ENCODE results near the gene RAC3. TPM values are rescaled to one million over a fixed set of nuclear protein-coding genes. Genes with fewer than 3 reads are reported as not detected.

The RAC3 gene
- total RNA-seq, 1 experiment from 2014 or later, result 84.8 TPM

- no peak overlapping the region for H2BK5ac ChIP-seq (ENCODE audit: insufficient read length, low read length)
- no peak overlapping the region for H4K5ac ChIP-seq (ENCODE audit: insufficient read length, low read depth, low read length)
- no peak overlapping the region for H3K23ac ChIP-seq (ENCODE audit: insufficient read length, low read depth, low read length)
- Mint-ChIP-seq H3K36me3 (ENCODE audit: insufficient read depth in 1 of 3, low read depth in 3 of 3) (peaks cover 24 to 73% (median 62%) of the 10 kb centered on the region in 3 experiments; a peak in 6 of 7 replicates), H3K27me3 (ENCODE audit: low read depth) (no peaks in the 10 kb centered on the region), H3K4me3 (no peak overlapping the region), H3K4me1 (no peaks in the 10 kb centered on the region; a peak in 2 of 4 replicates), H3K9me3 (no peaks in the 10 kb centered on the region), H3K27ac (no peak overlapping the region)
- no peak overlapping the region for H2BK120ac ChIP-seq (ENCODE audit: low read depth, low read length, poor library complexity, severe bottlenecking)
- TF ChIP-seq CTCF (conservative IDR thresholded peaks at IDR 0.05), result no peak
- H2AK5ac ChIP-seq (ENCODE audit: insufficient read length, low read length), result no peak overlapping the region
- H3K18ac ChIP-seq (ENCODE audit: insufficient read length, low read depth, low read length), result no peak overlapping the region
- no peak overlapping the region for H3K9ac ChIP-seq (ENCODE audit: extremely low read depth, insufficient read length, low read length)
- no peak overlapping the region for H3K4ac ChIP-seq (ENCODE audit: low read depth, low read length)
- no peak overlapping the region for H3T11ph ChIP-seq (ENCODE audit: low read length)
- no peak overlapping the region for H2BK20ac ChIP-seq (ENCODE audit: low read depth, low read length, poor library complexity, severe bottlenecking)
- H3K14ac ChIP-seq (ENCODE audit: insufficient read depth, low read length), result no peak overlapping the region
- H3K23me2 ChIP-seq (ENCODE audit: insufficient read length, low read depth, low read length, poor library complexity, severe bottlenecking), result no peaks in the 10 kb centered on the region
- H2BK12ac ChIP-seq (ENCODE audit: insufficient read length, low read depth, low read length), result no peak overlapping the region
- no peak for DNase-seq
- no peaks in the 10 kb centered on the region for H3K27me3 ChIP-seq (ENCODE audit: insufficient read depth, low read length)
- H2AFZ ChIP-seq (ENCODE audit: low read length), result no peak overlapping the region
- no peaks in the 10 kb centered on the region for H3K4me1 ChIP-seq (ENCODE audit: insufficient read depth, low read length)
- H4K8ac ChIP-seq (replicated peaks; ENCODE audit: insufficient read length, low read depth, low read length), result no peak overlapping the region
- H2BK15ac ChIP-seq (ENCODE audit: low read depth, low read length), result no peak overlapping the region
- no peaks in the 10 kb centered on the region for H3K79me2 ChIP-seq (ENCODE audit: insufficient read depth, low read length)
- H4K20me1 ChIP-seq (ENCODE audit: control insufficient read depth, insufficient read depth, insufficient read length), result no peaks in the 10 kb centered on the region
- no peaks in the 10 kb centered on the region for H3K9me3 ChIP-seq (ENCODE audit: control insufficient read depth, low read depth, low read length)
- no peak overlapping the region for H4K91ac ChIP-seq (ENCODE audit: insufficient read length, low read depth, low read length)
- no peaks in the 10 kb centered on the region for H3K79me1 ChIP-seq (ENCODE audit: insufficient read depth, low read depth, low read length, poor library complexity, severe bottlenecking)
- H3K4me2 ChIP-seq (ENCODE audit: insufficient read depth, insufficient read length, low read length), result no peak overlapping the region
- no CpG with 5 or more reads among the region's 19 CpGs for WGBS (ENCODE audit: extremely low coverage, insufficient read length, low lambda C conversion rate)
- H3K27ac ChIP-seq (ENCODE audit: insufficient read length, low read depth, low read length), result no peak overlapping the region
- H3K56ac ChIP-seq (ENCODE audit: insufficient read length, low read depth, low read length), result no peak overlapping the region
Observed at GRCh38 chr17:82082456-82082855, 51.0 kb downstream of the RAC3 start.

All from H9 (cell line).